GM21515 (cell line): ENCODE measurements around the gene CHRM4.

ENCODE experiments used
- ATAC-seq: cut with Tn5 transposase; IDR thresholded peaks from one replicate; pipeline ENCODE4 v1.9.1; 2021; ENCODE audit not compliant: unreplicated experiment

The CHRM4 gene

GRCh38 chr11:46369458-46370152 is 22.0 kb downstream of the CHRM4 start:
- ATAC-seq = peak; percentile 48

GRCh38 chr11:46367916-46368267 is 23.7 kb downstream of the CHRM4 start:
- no peak for ATAC-seq

GRCh38 chr11:46367244-46367915 is 24.2 kb downstream of the CHRM4 start:
- peak; percentile 60 for ATAC-seq

- no peak for ATAC-seq
Observed at GRCh38 chr11:46366661-46367161, 24.9 kb downstream of the CHRM4 start.

- ATAC-seq = no peak
Observed at GRCh38 chr11:46366260-46366659, 25.3 kb downstream of the CHRM4 start.

GRCh38 chr11:46364791-46365190 is 26.8 kb downstream of the CHRM4 start:
- no peak for ATAC-seq

- no peak for ATAC-seq
Observed at GRCh38 chr11:46364056-46364455, 27.5 kb downstream of the CHRM4 start.

- ATAC-seq = no peak
Observed at GRCh38 chr11:46363455-46364005, 28.0 kb downstream of the CHRM4 start.

GRCh38 chr11:46363031-46363407 is 28.6 kb downstream of the CHRM4 start:
- ATAC-seq = no peak

- no peak for ATAC-seq
Observed at GRCh38 chr11:46362156-46363030, 29.2 kb downstream of the CHRM4 start.

- peak; percentile 85 for ATAC-seq
Observed at GRCh38 chr11:46361283-46362155, 30.1 kb downstream of the CHRM4 start.

GRCh38 chr11:46360878-46361277 is 30.7 kb downstream of the CHRM4 start:
- ATAC-seq = no peak

GRCh38 chr11:46359953-46360352 is 31.6 kb downstream of the CHRM4 start:
- ATAC-seq = no peak

GRCh38 chr11:46357483-46357936 is 34.1 kb downstream of the CHRM4 start:
- no peak for ATAC-seq

GRCh38 chr11:46356924-46357482 is 34.6 kb downstream of the CHRM4 start:
- ATAC-seq = no peak

- ATAC-seq = no peak
Observed at GRCh38 chr11:46353698-46354097, 37.9 kb downstream of the CHRM4 start.

GRCh38 chr11:46352063-46352841 is 39.3 kb downstream of the CHRM4 start:
- no peak for ATAC-seq

- ATAC-seq = no peak
Observed at GRCh38 chr11:46351606-46352005, 40.0 kb downstream of the CHRM4 start.

GRCh38 chr11:46351148-46351547 is 40.4 kb downstream of the CHRM4 start:
- ATAC-seq = no peak
